ENCODE results near the gene POC5. TPM values are rescaled to one million over a fixed set of nuclear protein-coding genes. Genes with fewer than 3 reads are reported as not detected.

Gene POC5
- total and polyA plus RNA-seq, 2 of the 8 experiments (the other 6 are each of a cell fraction or from before 2014, with no cell fraction given), result 11.2 to 12.1 TPM

- TF ChIP-seq CTBP2 (IDR thresholded peaks at IDR 0.05; ENCODE audit: borderline replicate concordance, insufficient read depth, insufficient read length, low read length) (no peak), NRF1 (IDR thresholded peaks at IDR 0.05; ENCODE audit: low read depth, low read length) (no peak), HDAC6 (IDR thresholded peaks at IDR 0.05; ENCODE audit: low read depth, low read length) (no peak), MAX (IDR thresholded peaks at IDR 0.05) (no peak), SIN3A (conservative IDR thresholded peaks at IDR 0.05 in 1 of 2, IDR thresholded peaks at IDR 0.05 in 1 of 2; ENCODE audit: low read depth in 1 of 2, low read length in 2 of 2) (no peak), POU5F1 (IDR thresholded peaks at IDR 0.05; ENCODE audit: low read depth, low read length) (no peak), SIX5 (IDR thresholded peaks at IDR 0.05; ENCODE audit: low read depth, low read length) (no peak), YY1 (IDR thresholded peaks at IDR 0.05; ENCODE audit: low read depth, low read length) (no peak)
Measured at GRCh38 chr5:75690669-75691068, 26.6 kb downstream of the POC5 start (continued).

Data from H1 (cell line).